Gastrocnemius medialis (tissue), 4 donors: ENCODE data around the gene CC2D2A. TPM values are rescaled to one million over a fixed set of nuclear protein-coding genes. Genes with fewer than 3 reads are reported as not detected.

ENCODE experiments used
- ATAC-seq, 2 donors: fragments of 150-250 bp; one replicate each; pipeline ENCODE4 v1.9.1; 2016
- DNase-seq, 2 donors: peaks; one replicate each; pipeline ENCODE4 v3.0.0-alpha.2; 2019
- H3K27ac ChIP-seq, 4 donors: fragments of 200-600 bp; sonication (generic); 1 replicate in 1 of 4; 2 replicates in 3 of 4; pipeline ENCODE4 v1.5.1; 2016 to 2018; ENCODE audit warnings: mild to moderate bottlenecking in 2 of 4, moderate library complexity in 1 of 4
- H3K27me3 ChIP-seq, 3 donors: fragments of 200-600 bp; sonication (generic) in 2 of 3; 1 replicate in 1 of 3; 2 replicates in 2 of 3; pipeline versions ENCODE4 v1.5.1 to v1.6.0; 2016 to 2019; ENCODE audit warnings: mild to moderate bottlenecking in 1 of 3, moderate library complexity in 1 of 3
- H3K36me3 ChIP-seq, 2 donors: fragments of 200-600 bp; sonication (generic) in 1 of 2; one replicate each; pipeline ENCODE4 v1.5.1; 2017 to 2018
- H3K4me1 ChIP-seq, 2 donors: fragments of 200-600 bp; sonication (generic) in 1 of 2; one replicate each; pipeline ENCODE4 v1.5.1; 2016 to 2017; ENCODE audit warnings: mild to moderate bottlenecking in 2 of 2
- H3K4me3 ChIP-seq, 4 donors: fragments of 200-600 bp; sonication (generic) in 3 of 4; 1 replicate in 1 of 4; 2 replicates in 3 of 4; pipeline ENCODE4 v1.5.1; 2016 to 2019; ENCODE audit warnings: mild to moderate bottlenecking in 2 of 4
- H3K9me3 ChIP-seq, 3 donors: fragments of 200-600 bp; sonication (generic) in 2 of 3; 1 replicate in 1 of 3; 2 replicates in 2 of 3; pipeline ENCODE4 v1.5.1; 2016 to 2019
- CTCF ChIP-seq, 5 experiments: fragments of 450-650 bp in 3 of 5; fragments of 200-600 bp in 2 of 5; sonication (generic) in 2 of 5; IDR thresholded peaks in 4 of 5; conservative IDR thresholded peaks in 1 of 5; 1 replicate in 4 of 5; 2 replicates in 1 of 5; pipeline ENCODE4 v1.5.1; 2016 to 2019; ENCODE audit warnings: antibody characterized with exemption in 5 of 5, mild to moderate bottlenecking in 3 of 5, moderate library complexity in 3 of 5
- POLR2A ChIP-seq, 2 donors: fragments of 450-650 bp; IDR thresholded peaks; one replicate each; pipeline ENCODE4 v1.6.1; 2017; ENCODE audit warnings: antibody characterized with exemption in 2 of 2, mild to moderate bottlenecking in 2 of 2, moderate library complexity in 2 of 2
- in situ Hi-C, 4 donors: fragments of 200-750 bp; cut with MboI; loops; one replicate each; pipeline versions ENCODE4 v1.15.0 to v1.8.0; 2017; ENCODE audit warnings: low sequenced_read_pairs in 4 of 4
- intact Hi-C: fragments of 100-400 bp; cut with DNase I; formaldehyde crosslinking; loops from one replicate; pipeline ENCODE4 v1.15.1; 2023; ENCODE audit warnings: low total_unique reads
- total RNA-seq, 4 donors: library from RNA; depleted of rRNA; stranded (reverse); fragments of >200 nt; gene quantifications; one replicate each; pipeline versions ENCODE4 v1.1.0 to v1.2.3, GENCODE V29; 2016

Gene CC2D2A
- total RNA-seq, 4 donors from 2014 or later = 1.1 to 4.0 (median 2.9) TPM

- H3K27me3 ChIP-seq = no peaks in the 10 kb centered on the region
- no peak for TF ChIP-seq CTCF (IDR thresholded peaks at IDR 0.05 in 4 of 5, conservative IDR thresholded peaks at IDR 0.05 in 1 of 5)
- TF ChIP-seq POLR2A (IDR thresholded peaks at IDR 0.05) = no peak
Measured at GRCh38 chr4:15436513-15436912, 33.2 kb upstream of the CC2D2A start.

GRCh38 chr4:15438939-15439524 lies 30.6 kb upstream of the CC2D2A start:
- H3K27me3 ChIP-seq = no peaks in the 10 kb centered on the region
- DNase-seq = no peak
- no peaks in the 10 kb centered on the region for H3K4me1 ChIP-seq
- in situ Hi-C loops (no loop called here), intact Hi-C loops (no loop called here)
- ATAC-seq = no peak
- H3K27ac ChIP-seq = no peak overlapping the region
- H3K9me3 ChIP-seq = no peaks in the 10 kb centered on the region
- TF ChIP-seq POLR2A (IDR thresholded peaks at IDR 0.05) = no peak
- no peak for TF ChIP-seq CTCF (IDR thresholded peaks at IDR 0.05 in 4 of 5, conservative IDR thresholded peaks at IDR 0.05 in 1 of 5)
- H3K36me3 ChIP-seq = no peaks in the 10 kb centered on the region
- H3K4me3 ChIP-seq = no peak overlapping the region

More at GRCh38 chr4:15436513-15436912, 33.2 kb upstream of the CC2D2A start:
- H3K4me3 ChIP-seq = no peak overlapping the region
- intact Hi-C loops = no loop called here
- H3K36me3 ChIP-seq = no peaks in the 10 kb centered on the region
- DNase-seq (no peak), ATAC-seq (no peak)
- in situ Hi-C loops = no loop called here
- no peaks in the 10 kb centered on the region for H3K9me3 ChIP-seq
- no peak overlapping the region for H3K27ac ChIP-seq
- H3K4me1 ChIP-seq = no peaks in the 10 kb centered on the region

- DNase-seq = no peak
- intact Hi-C loops (no loop called here), in situ Hi-C loops (no loop called here)
- H3K4me1 ChIP-seq = no peaks in the 10 kb centered on the region
- H3K36me3 ChIP-seq = no peaks in the 10 kb centered on the region
- no peak for ATAC-seq
- no peaks in the 10 kb centered on the region for H3K27me3 ChIP-seq
- H3K9me3 ChIP-seq = no peaks in the 10 kb centered on the region
- TF ChIP-seq POLR2A (IDR thresholded peaks at IDR 0.05) (no peak), CTCF (IDR thresholded peaks at IDR 0.05 in 4 of 5, conservative IDR thresholded peaks at IDR 0.05 in 1 of 5) (no peak)
- no peak overlapping the region for H3K27ac ChIP-seq
- H3K4me3 ChIP-seq = no peak overlapping the region
Measured at GRCh38 chr4:15443371-15444160, 26.1 kb upstream of the CC2D2A start.

GRCh38 chr4:15444276-15444675 lies 25.4 kb upstream of the CC2D2A start:
- no peaks in the 10 kb centered on the region for H3K9me3 ChIP-seq
- in situ Hi-C loops (no loop called here), intact Hi-C loops (no loop called here)
- H3K4me3 ChIP-seq = no peak overlapping the region
- TF ChIP-seq CTCF (IDR thresholded peaks at IDR 0.05 in 4 of 5, conservative IDR thresholded peaks at IDR 0.05 in 1 of 5) (no peak), POLR2A (IDR thresholded peaks at IDR 0.05) (no peak)
- no peak overlapping the region for H3K27ac ChIP-seq
- no peaks in the 10 kb centered on the region for H3K27me3 ChIP-seq
- DNase-seq (no peak), ATAC-seq (no peak)
- H3K4me1 ChIP-seq = no peaks in the 10 kb centered on the region
- no peaks in the 10 kb centered on the region for H3K36me3 ChIP-seq
